Esophagus (tissue), 2 donors: ENCODE data around the gene RPS19BP1. TPM values are rescaled to one million over a fixed set of nuclear protein-coding genes. Genes with fewer than 3 reads are reported as not detected.

Source experiments
- H3K27ac ChIP-seq, 2 donors: one replicate each; pipeline ENCODE4 v1.5.1; 2013; ENCODE audit warnings: low read depth in 2 of 2, mild to moderate bottlenecking in 2 of 2, inconsistent platforms in 1 of 2, low read length in 1 of 2, moderate library complexity in 1 of 2
- H3K27me3 ChIP-seq, 2 donors: one replicate each; pipeline ENCODE4 v1.6.1; 2013; ENCODE audit warnings: low read length in 2 of 2, control low read depth in 1 of 2, mild to moderate bottlenecking in 1 of 2; ENCODE audit not compliant: insufficient read depth in 2 of 2, control insufficient read depth in 1 of 2
- H3K36me3 ChIP-seq, 2 donors: one replicate each; pipeline ENCODE4 v1.6.1; 2013; ENCODE audit warnings: low read length in 1 of 2; ENCODE audit not compliant: control insufficient read depth in 2 of 2, insufficient read depth in 2 of 2
- H3K4me1 ChIP-seq, 2 donors: one replicate each; pipeline ENCODE4 v1.6.1; 2013; ENCODE audit warnings: low read length in 1 of 2; ENCODE audit not compliant: control insufficient read depth in 2 of 2, insufficient read depth in 2 of 2
- H3K4me3 ChIP-seq, 2 donors: one replicate each; pipeline ENCODE4 v1.5.1; 2013; ENCODE audit warnings: low read length in 2 of 2, mild to moderate bottlenecking in 2 of 2, low read depth in 1 of 2, moderate library complexity in 1 of 2
- H3K9me3 ChIP-seq, 2 donors: one replicate each; pipeline ENCODE4 v1.6.1; 2013; ENCODE audit warnings: mild to moderate bottlenecking in 2 of 2, low read depth in 1 of 2, low read length in 1 of 2, moderate library complexity in 1 of 2; ENCODE audit not compliant: control insufficient read depth in 2 of 2, insufficient read depth in 1 of 2
- WGBS, 2 donors: extraction: QIAGEN DNeasy Blood & Tissue Kit; methylation state at CpG; one replicate each; pipeline ENCODE4 v1.1.7; 2013; 5-methylcytosine and 5-hydroxymethylcytosine counted together
- polyA plus RNA-seq, 2 donors: library from polyadenylated mRNA; stranded (reverse); fragments of 200-250 nt; gene quantifications; one replicate each; pipeline ENCODE4 v1.2.3, GENCODE V29; 2013
- donor health status: healthy with polysubstance abuse.
- donor health status: Bipolar disorder and iron deficiency.

Gene RPS19BP1
- polyA plus RNA-seq, 2 donors: 94.0 to 116 TPM

GRCh38 chr22:39571538-39571937 lies 39.0 kb upstream of the RPS19BP1 start:
- H3K9me3 ChIP-seq: no peaks in the 10 kb centered on the region
- no peak overlapping the region for H3K4me3 ChIP-seq
- WGBS, 2 donors: 57 to 63% methylated on average over 1 of the region's 1 CpG
- H3K4me1 ChIP-seq: peaks cover 0 to 2% of the 10 kb centered on the region in 2 donors
- no peaks in the 10 kb centered on the region for H3K27me3 ChIP-seq
- no peaks in the 10 kb centered on the region for H3K36me3 ChIP-seq
- H3K27ac ChIP-seq: no peak overlapping the region

GRCh38 chr22:39570665-39571064 lies 38.1 kb upstream of the RPS19BP1 start, which contains the start of gene CACNA1I:
Gene CACNA1I (plus strand): TSS chr22:39570753. CDS start chr22:39570753, 0 bp downstream.
- Histone ChIP-seq H3K9me3 (no peaks in the 10 kb centered on the region), H3K4me3 (no peak within 1 kb of the TSS), H3K4me1 (peaks cover 0 to 2% of the 10 kb centered on the region in 2 donors), H3K36me3 (no peaks in the 10 kb centered on the region), H3K27me3 (no peaks in the 10 kb centered on the region), H3K27ac (no peak within 1 kb of the TSS)
- WGBS, 2 donors: 81 to 89% methylated on average over 14 of the region's 14 CpGs

DNA sequence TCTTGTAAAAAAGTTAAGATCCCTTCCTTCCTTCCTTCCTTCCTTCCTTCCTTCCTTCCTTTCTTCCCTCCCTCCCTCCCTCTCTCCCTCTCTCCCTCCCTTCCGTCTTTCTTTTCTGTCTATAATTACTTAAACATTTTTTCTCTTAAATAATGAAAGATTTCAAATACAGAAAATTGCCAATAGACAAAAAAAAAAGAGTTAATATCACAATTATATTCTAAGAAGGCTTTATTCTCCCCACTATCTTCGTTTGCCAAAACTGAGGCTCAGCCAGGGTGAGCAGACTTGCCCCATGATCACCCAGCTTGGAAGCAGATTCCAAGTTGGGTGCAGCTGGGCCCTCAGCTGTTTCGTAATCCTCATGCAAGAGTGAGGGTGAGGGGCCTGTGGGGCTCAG lies 37.7 kb upstream of the RPS19BP1 start:
- 81 to 84% methylated on average over 3 of the region's 3 CpGs for WGBS, 2 donors
- no peaks in the 10 kb centered on the region for H3K9me3 ChIP-seq
- no peaks in the 10 kb centered on the region for H3K27me3 ChIP-seq
- no peak overlapping the region for H3K4me3 ChIP-seq
- peaks cover 0 to 2% of the 10 kb centered on the region in 2 donors for H3K4me1 ChIP-seq
- H3K36me3 ChIP-seq: no peaks in the 10 kb centered on the region
- no peak overlapping the region for H3K27ac ChIP-seq

DNA sequence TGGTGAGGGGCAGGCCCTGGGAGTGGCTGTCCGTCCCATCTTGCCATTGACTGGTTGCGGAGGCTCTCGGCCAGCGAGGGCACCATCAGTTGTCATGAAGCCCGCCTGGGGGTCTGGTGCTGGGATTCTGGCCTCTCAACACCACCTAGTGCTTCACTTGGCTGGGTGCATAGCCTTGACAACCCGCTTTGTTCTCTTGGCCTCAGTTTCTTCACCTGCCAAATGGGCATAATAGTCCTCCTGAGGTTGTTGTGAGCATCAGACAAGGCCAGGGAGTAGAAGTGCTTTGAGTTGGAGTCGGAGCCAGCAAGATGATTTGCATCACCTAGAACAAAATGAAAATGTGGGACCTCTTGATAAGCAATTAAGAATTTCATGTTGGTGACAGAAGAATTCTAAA lies 36.5 kb upstream of the RPS19BP1 start:
- WGBS, 2 donors: 97% methylated on average over 7 of the region's 7 CpGs

GRCh38 chr22:39568278-39568981 lies 35.9 kb upstream of the RPS19BP1 start:
- no peak overlapping the region for H3K27ac ChIP-seq
- 74 to 80% methylated on average over 19 of the region's 19 CpGs for WGBS, 2 donors
- H3K9me3 ChIP-seq: no peaks in the 10 kb centered on the region
- H3K27me3 ChIP-seq: no peaks in the 10 kb centered on the region
- no peak overlapping the region for H3K4me3 ChIP-seq
- peaks cover 0 to 2% of the 10 kb centered on the region in 2 donors for H3K4me1 ChIP-seq
- no peaks in the 10 kb centered on the region for H3K36me3 ChIP-seq

More for the DNA sequence above, 36.5 kb upstream of the RPS19BP1 start:
- Histone ChIP-seq H3K27me3 (no peaks in the 10 kb centered on the region), H3K36me3 (no peaks in the 10 kb centered on the region), H3K4me1 (peaks cover 0 to 2% of the 10 kb centered on the region in 2 donors), H3K9me3 (no peaks in the 10 kb centered on the region), H3K4me3 (no peak overlapping the region), H3K27ac (no peak overlapping the region)

- H3K4me3 ChIP-seq: no peak overlapping the region
- peaks cover 0 to 2% of the 10 kb centered on the region in 2 donors for H3K4me1 ChIP-seq
- H3K27me3 ChIP-seq: no peaks in the 10 kb centered on the region
- no peaks in the 10 kb centered on the region for H3K36me3 ChIP-seq
- no peak overlapping the region for H3K27ac ChIP-seq
- WGBS, 2 donors: 44% methylated on average over 13 to 14 of the region's 14 CpGs
- H3K9me3 ChIP-seq: no peaks in the 10 kb centered on the region
These were observed 34.8 kb upstream of the RPS19BP1 start for GRCh38 chr22:39567135-39567946.

DNA sequence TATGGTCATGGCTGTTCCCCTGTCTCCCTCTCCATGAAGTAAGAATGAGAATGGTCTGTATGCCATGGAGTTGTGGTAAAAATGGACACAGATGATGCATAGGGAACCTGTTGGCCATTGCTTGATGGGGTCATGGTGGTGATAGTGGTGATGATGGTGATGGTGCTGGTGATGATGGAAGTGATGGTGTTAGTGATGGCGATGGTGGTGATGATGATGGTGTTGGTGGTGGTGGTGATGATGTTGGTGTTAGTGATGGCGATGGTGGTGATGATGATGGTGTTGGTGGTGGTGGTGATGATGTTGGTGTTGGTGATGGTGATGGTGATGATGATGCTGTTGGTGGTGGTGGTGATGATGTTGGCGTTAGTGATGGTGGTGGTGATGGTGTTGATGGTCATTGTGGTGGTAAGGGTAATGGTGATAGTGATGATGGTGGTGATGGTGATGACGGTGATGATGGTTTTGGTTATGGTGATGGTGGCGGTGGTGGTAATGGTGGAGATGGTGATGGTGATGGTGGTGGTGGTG lies 32.9 kb upstream of the RPS19BP1 start:
- Histone ChIP-seq H3K27me3 (no peaks in the 10 kb centered on the region), H3K4me3 (no peak overlapping the region), H3K36me3 (no peaks in the 10 kb centered on the region), H3K27ac (no peak overlapping the region), H3K9me3 (no peaks in the 10 kb centered on the region), H3K4me1 (peaks cover 0 to 2% of the 10 kb centered on the region in 2 donors)
- WGBS, 2 donors: 96 to 97% methylated on average over 5 of the region's 5 CpGs

- no peaks in the 10 kb centered on the region for H3K9me3 ChIP-seq
- peaks cover 0 to 2% of the 10 kb centered on the region in 2 donors for H3K4me1 ChIP-seq
- 83 to 85% methylated on average over 7 of the region's 7 CpGs for WGBS, 2 donors
- no peak overlapping the region for H3K27ac ChIP-seq
- no peaks in the 10 kb centered on the region for H3K27me3 ChIP-seq
- no peaks in the 10 kb centered on the region for H3K36me3 ChIP-seq
- no peak overlapping the region for H3K4me3 ChIP-seq
These were observed 31.3 kb upstream of the RPS19BP1 start for GRCh38 chr22:39563571-39564428.
